Measurements from ENCODE around the gene ZSCAN5A. TPM values are rescaled to one million over a fixed set of nuclear protein-coding genes. Genes with fewer than 3 reads are reported as not detected.

Gene ZSCAN5A
- total and polyA plus RNA-seq, 10 of the 15 experiments (the other 5 are each of a cell fraction or from before 2014, with no cell fraction given), result 5.5 to 12.0 (median 8.7) TPM

DNA sequence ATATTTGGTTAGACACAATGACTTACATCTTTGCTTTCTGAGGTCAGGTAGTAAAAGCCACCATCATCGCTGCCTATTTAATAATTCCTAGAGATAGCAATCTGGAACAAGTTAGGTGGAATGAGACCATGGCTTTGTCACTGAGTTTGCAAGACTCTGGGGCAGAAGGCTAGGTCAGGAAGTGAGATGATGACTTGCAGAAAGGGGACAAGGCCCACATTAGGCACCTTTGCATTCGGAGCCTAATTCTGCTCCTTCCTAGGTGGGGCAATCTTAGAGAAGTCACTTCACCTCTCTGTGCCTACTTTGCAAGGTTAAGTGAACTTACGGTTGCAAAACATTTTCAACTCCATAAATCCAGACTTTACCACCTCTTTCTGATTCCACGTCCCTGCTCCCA lies 31.8 kb downstream of the ZSCAN5A start:
- FAIRE-seq (no peak), ATAC-seq (no peak), DNase-seq (ENCODE audit: low read depth, low spot score) (no peak)
- ChIA-PET POLR2A (no interaction called here), CTCF (interaction anchor here (0.7 kb wide), 1 partner anchor 27 kb away, joined by 4 read pairs; no protein-coding TSS in a partner anchor), SMC1A (ENCODE audit: uncharacterized antibody, unreplicated experiment) (no interaction called here), RAD21 (ENCODE audit: unreplicated experiment) (no interaction called here)
- Histone ChIP-seq H3K27me3 (replicated peaks in 1 of 2; ENCODE audit: control insufficient read depth in 2 of 2, insufficient read depth in 2 of 2, low read length in 1 of 2) (no peaks in the 10 kb centered on the region), H2AFZ (ENCODE audit: control insufficient read depth, low read depth, low read length) (no peak overlapping the region), H3K27ac (ENCODE audit: control insufficient read depth, insufficient read depth) (no peak overlapping the region), H4K20me1 (ENCODE audit: control insufficient read depth, insufficient read depth) (no peaks in the 10 kb centered on the region), H3K4me2 (ENCODE audit: control insufficient read depth, insufficient read depth) (no peak overlapping the region), H3K9me3 (replicated peaks; ENCODE audit: control insufficient read depth, insufficient read depth, low read length) (no peaks in the 10 kb centered on the region), H3K4me3 (no peak overlapping the region), H3K9ac (ENCODE audit: control insufficient read depth, insufficient read depth, low read length) (no peak overlapping the region), H3K36me3 (ENCODE audit: control insufficient read depth in 2 of 2, insufficient read depth in 2 of 2, low read length in 1 of 2) (no peaks in the 10 kb centered on the region), H3K4me1 (ENCODE audit: control insufficient read depth, insufficient read depth, low read length) (no peaks in the 10 kb centered on the region), H3K79me2 (ENCODE audit: control insufficient read depth, insufficient read depth, low read length) (no peaks in the 10 kb centered on the region)
- in situ Hi-C loops (cut with MboI), result no loop called here
- BruUV-seq (replicated peaks), result no TSS peak
- intact Hi-C loops (cut with micrococcal nuclease; ENCODE audit: unreplicated experiment), result no loop called here
- WGBS (ENCODE audit: insufficient coverage, insufficient replicate concordance, low lambda C conversion rate, missing lambda C conversion rate), result 100% methylated on average over 4 of the region's 4 CpGs
- no peak for TF ChIP-seq ATF7 (IDR thresholded peaks at IDR 0.05; ENCODE audit: low read depth)
- no peak for TF ChIP-seq CBFB (IDR thresholded peaks at IDR 0.05; ENCODE audit: low read depth)
- no peak for TF ChIP-seq GATAD2B (conservative IDR thresholded peaks at IDR 0.05; ENCODE audit: low read depth)
- no peak for TF ChIP-seq CTCF (IDR thresholded peaks at IDR 0.05 in 2 of 3, conservative IDR thresholded peaks at IDR 0.05 in 1 of 3; ENCODE audit: control insufficient read depth in 2 of 3, extremely low read depth in 1 of 3, insufficient read depth in 1 of 3, low read depth in 3 of 3, low read length in 3 of 3)
- no peak for TF ChIP-seq IKZF2 (IDR thresholded peaks at IDR 0.05)
- no peak for TF ChIP-seq MEF2B (IDR thresholded peaks at IDR 0.05; ENCODE audit: partially characterized antibody, poor library complexity, severe bottlenecking)
- no peak for TF ChIP-seq NFXL1 (IDR thresholded peaks at IDR 0.05; ENCODE audit: borderline replicate concordance)
- no peak for TF ChIP-seq MEF2A (IDR thresholded peaks at IDR 0.05; ENCODE audit: insufficient read depth, low read depth, low read length)
- no peak for TF ChIP-seq STAT3 (IDR thresholded peaks at IDR 0.05; ENCODE audit: low read depth, low read length)
- TF ChIP-seq RUNX3 (IDR thresholded peaks at IDR 0.05; ENCODE audit: low read length), result no peak
- no peak for TF ChIP-seq BRCA1 (IDR thresholded peaks at IDR 0.05; ENCODE audit: low read depth, low read length)
- no peak for TF ChIP-seq TCF3 (IDR thresholded peaks at IDR 0.05; ENCODE audit: borderline replicate concordance, insufficient read depth, low read depth, low read length)
- TF ChIP-seq, protein P1, sequence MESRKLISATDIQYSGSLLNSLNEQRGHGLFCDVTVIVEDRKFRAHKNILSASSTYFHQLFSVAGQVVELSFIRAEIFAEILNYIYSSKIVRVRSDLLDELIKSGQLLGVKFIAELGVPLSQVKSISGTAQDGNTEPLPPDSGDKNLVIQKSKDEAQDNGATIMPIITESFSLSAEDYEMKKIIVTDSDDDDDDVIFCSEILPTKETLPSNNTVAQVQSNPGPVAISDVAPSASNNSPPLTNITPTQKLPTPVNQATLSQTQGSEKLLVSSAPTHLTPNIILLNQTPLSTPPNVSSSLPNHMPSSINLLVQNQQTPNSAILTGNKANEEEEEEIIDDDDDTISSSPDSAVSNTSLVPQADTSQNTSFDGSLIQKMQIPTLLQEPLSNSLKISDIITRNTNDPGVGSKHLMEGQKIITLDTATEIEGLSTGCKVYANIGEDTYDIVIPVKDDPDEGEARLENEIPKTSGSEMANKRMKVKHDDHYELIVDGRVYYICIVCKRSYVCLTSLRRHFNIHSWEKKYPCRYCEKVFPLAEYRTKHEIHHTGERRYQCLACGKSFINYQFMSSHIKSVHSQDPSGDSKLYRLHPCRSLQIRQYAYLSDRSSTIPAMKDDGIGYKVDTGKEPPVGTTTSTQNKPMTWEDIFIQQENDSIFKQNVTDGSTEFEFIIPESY (IDR thresholded peaks at IDR 0.05), result no peak
- no peak for TF ChIP-seq NFYA (IDR thresholded peaks at IDR 0.05; ENCODE audit: borderline replicate concordance, low read depth, low read length)
- TF ChIP-seq TCF12 (IDR thresholded peaks at IDR 0.05; ENCODE audit: low read depth, low read length), result no peak
- no peak for TF ChIP-seq CHD4 (IDR thresholded peaks at IDR 0.05)
- no peak for TF ChIP-seq NKRF (conservative IDR thresholded peaks at IDR 0.05)
- TF ChIP-seq, protein P2, sequence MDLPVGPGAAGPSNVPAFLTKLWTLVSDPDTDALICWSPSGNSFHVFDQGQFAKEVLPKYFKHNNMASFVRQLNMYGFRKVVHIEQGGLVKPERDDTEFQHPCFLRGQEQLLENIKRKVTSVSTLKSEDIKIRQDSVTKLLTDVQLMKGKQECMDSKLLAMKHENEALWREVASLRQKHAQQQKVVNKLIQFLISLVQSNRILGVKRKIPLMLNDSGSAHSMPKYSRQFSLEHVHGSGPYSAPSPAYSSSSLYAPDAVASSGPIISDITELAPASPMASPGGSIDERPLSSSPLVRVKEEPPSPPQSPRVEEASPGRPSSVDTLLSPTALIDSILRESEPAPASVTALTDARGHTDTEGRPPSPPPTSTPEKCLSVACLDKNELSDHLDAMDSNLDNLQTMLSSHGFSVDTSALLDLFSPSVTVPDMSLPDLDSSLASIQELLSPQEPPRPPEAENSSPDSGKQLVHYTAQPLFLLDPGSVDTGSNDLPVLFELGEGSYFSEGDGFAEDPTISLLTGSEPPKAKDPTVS (IDR thresholded peaks at IDR 0.05; ENCODE audit: low read depth, low read length), result no peak

Data from GM12878 (cell line).